Measurements from ENCODE around the gene SH3BP4. TPM values are rescaled to one million over a fixed set of nuclear protein-coding genes. Genes with fewer than 3 reads are reported as not detected.

SH3BP4 gene
- not detected for polyA plus RNA-seq (2012; ENCODE audit: low read depth, missing spikeins)

- FAIRE-seq (no peak), DNase-seq (ENCODE audit: insufficient read length, low spot score) (no peak)
- TF ChIP-seq TAF1 (IDR thresholded peaks at IDR 0.05; ENCODE audit: low read depth, low read length): no peak
- no peak for TF ChIP-seq POLR2A (IDR thresholded peaks at IDR 0.05; ENCODE audit: low read depth, low read length)
- no peak for TF ChIP-seq PAX5 (IDR thresholded peaks at IDR 0.05; ENCODE audit: insufficient read depth, low read length, severe bottlenecking)
- TF ChIP-seq POLR2AphosphoS5 (IDR thresholded peaks at IDR 0.05; ENCODE audit: low read depth, low read length): no peak
- no peak for TF ChIP-seq SPI1 (IDR thresholded peaks at IDR 0.05; ENCODE audit: low read depth, low read length)
- TF ChIP-seq POU2F2 (IDR thresholded peaks at IDR 0.05; ENCODE audit: low read depth, low read length): no peak
Measured at GRCh38 chr2:234951664-234952269, at the start of gene SH3BP4. SH3BP4 (plus strand) TSS chr2:234952017; CDS start chr2:235035003, 82,986 bp downstream.

DNA sequence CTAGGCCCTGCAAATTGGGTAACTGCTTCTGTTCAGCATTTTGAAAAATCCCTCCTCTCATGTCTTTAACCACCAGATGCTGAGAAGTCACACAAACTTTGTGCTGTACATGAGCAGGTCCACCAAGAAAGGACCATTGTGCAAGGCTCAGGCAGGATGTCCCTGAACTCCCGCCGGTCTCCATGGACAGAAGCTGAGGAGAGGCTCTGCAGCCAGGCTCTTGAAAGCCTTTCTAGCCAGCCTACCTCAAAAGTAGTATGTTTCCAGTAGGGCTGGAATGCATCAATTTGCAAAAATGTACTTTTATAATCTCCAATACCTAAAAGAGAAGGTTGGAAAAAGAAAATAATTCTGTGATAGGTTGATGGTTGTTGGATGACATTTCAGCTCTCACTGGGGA is 47.0 kb upstream of the SH3BP4 start:
- no peak for TF ChIP-seq TAF1 (IDR thresholded peaks at IDR 0.05; ENCODE audit: low read depth, low read length)
- FAIRE-seq (no peak), DNase-seq (ENCODE audit: insufficient read length, low spot score) (no peak)

- TF ChIP-seq PAX5 (IDR thresholded peaks at IDR 0.05; ENCODE audit: insufficient read depth, low read length, severe bottlenecking) (no peak), POU2F2 (IDR thresholded peaks at IDR 0.05; ENCODE audit: low read depth, low read length) (no peak), POLR2AphosphoS5 (IDR thresholded peaks at IDR 0.05; ENCODE audit: low read depth, low read length) (no peak), SPI1 (IDR thresholded peaks at IDR 0.05; ENCODE audit: low read depth, low read length) (no peak), POLR2A (IDR thresholded peaks at IDR 0.05; ENCODE audit: low read depth, low read length) (no peak), TAF1 (IDR thresholded peaks at IDR 0.05; ENCODE audit: low read depth, low read length) (no peak)
- no peak for DNase-seq (ENCODE audit: insufficient read length, low spot score)
- FAIRE-seq: no peak
Measured at GRCh38 chr2:234905547-234906265, 46.1 kb upstream of the SH3BP4 start.

DNA sequence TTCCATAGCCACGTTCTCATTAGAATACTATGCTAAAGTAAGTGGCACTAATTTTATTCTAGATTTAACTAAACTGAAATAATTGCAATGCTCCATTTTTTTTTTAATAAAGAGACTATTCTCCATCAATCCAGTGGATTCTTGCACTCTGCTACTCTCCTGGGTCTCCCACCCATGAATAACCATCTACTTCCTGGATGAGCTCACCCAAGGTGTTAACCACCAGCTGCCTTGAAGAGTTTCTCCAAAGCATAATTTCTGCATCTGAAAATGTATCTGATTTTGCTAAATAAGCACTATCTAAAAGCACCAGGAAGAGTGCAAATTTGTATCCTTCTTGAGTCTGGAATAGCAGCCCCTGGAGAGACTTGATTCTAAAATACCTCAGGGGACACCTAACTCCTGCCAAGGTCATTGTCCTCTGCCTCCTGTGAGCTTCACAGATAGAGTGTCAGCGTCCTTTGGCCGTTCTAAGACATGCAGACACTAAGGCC is 41.6 kb upstream of the SH3BP4 start:
- TF ChIP-seq POU2F2 (IDR thresholded peaks at IDR 0.05; ENCODE audit: low read depth, low read length) (no peak), POLR2AphosphoS5 (IDR thresholded peaks at IDR 0.05; ENCODE audit: low read depth, low read length) (no peak), SPI1 (IDR thresholded peaks at IDR 0.05; ENCODE audit: low read depth, low read length) (no peak), POLR2A (IDR thresholded peaks at IDR 0.05; ENCODE audit: low read depth, low read length) (no peak)
- DNase-seq (ENCODE audit: insufficient read length, low spot score): no peak
- no peak for FAIRE-seq

GRCh38 chr2:234911271-234911670 is 40.5 kb upstream of the SH3BP4 start:
- no peak for DNase-seq (ENCODE audit: insufficient read length, low spot score)
- TF ChIP-seq TAF1 (IDR thresholded peaks at IDR 0.05; ENCODE audit: low read depth, low read length) (no peak), POLR2AphosphoS5 (IDR thresholded peaks at IDR 0.05; ENCODE audit: low read depth, low read length) (no peak), PAX5 (IDR thresholded peaks at IDR 0.05; ENCODE audit: insufficient read depth, low read length, severe bottlenecking) (no peak), SPI1 (IDR thresholded peaks at IDR 0.05; ENCODE audit: low read depth, low read length) (no peak)
- no peak for FAIRE-seq

DNA sequence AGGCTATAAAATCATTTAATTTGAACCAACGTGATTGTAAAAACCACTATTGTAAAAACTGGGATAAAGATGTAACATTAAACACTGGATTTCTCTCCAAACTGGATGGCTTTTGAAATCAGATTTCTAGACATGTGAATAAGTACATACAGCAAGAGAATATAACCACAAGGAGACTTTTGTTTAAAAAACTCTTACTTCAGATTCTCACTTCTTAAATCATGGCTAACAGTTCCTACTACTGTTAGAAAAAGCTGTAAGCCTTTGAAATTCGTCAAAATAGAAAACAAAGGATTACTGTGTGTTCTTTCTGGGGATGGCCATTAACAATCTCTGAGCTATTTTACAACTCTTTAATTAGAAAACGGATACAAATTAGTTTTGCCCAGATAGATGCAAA is 39.4 kb upstream of the SH3BP4 start:
- FAIRE-seq (no peak), DNase-seq (ENCODE audit: insufficient read length, low spot score) (no peak)
- TF ChIP-seq POLR2AphosphoS5 (IDR thresholded peaks at IDR 0.05; ENCODE audit: low read depth, low read length) (no peak), PAX5 (IDR thresholded peaks at IDR 0.05; ENCODE audit: insufficient read depth, low read length, severe bottlenecking) (no peak), TAF1 (IDR thresholded peaks at IDR 0.05; ENCODE audit: low read depth, low read length) (no peak), SPI1 (IDR thresholded peaks at IDR 0.05; ENCODE audit: low read depth, low read length) (no peak), POLR2A (IDR thresholded peaks at IDR 0.05; ENCODE audit: low read depth, low read length) (no peak), POU2F2 (IDR thresholded peaks at IDR 0.05; ENCODE audit: low read depth, low read length) (no peak)

- DNase-seq (ENCODE audit: insufficient read length, low spot score) (no peak), FAIRE-seq (no peak)
- TF ChIP-seq TAF1 (IDR thresholded peaks at IDR 0.05; ENCODE audit: low read depth, low read length) (no peak), SPI1 (IDR thresholded peaks at IDR 0.05; ENCODE audit: low read depth, low read length) (no peak), POLR2AphosphoS5 (IDR thresholded peaks at IDR 0.05; ENCODE audit: low read depth, low read length) (no peak), POLR2A (IDR thresholded peaks at IDR 0.05; ENCODE audit: low read depth, low read length) (no peak), PAX5 (IDR thresholded peaks at IDR 0.05; ENCODE audit: insufficient read depth, low read length, severe bottlenecking) (no peak), POU2F2 (IDR thresholded peaks at IDR 0.05; ENCODE audit: low read depth, low read length) (no peak)
Measured at GRCh38 chr2:234913208-234913626, 38.6 kb upstream of the SH3BP4 start.

- no peak for FAIRE-seq
- no peak for TF ChIP-seq POLR2A (IDR thresholded peaks at IDR 0.05; ENCODE audit: low read depth, low read length)
- TF ChIP-seq POLR2AphosphoS5 (IDR thresholded peaks at IDR 0.05; ENCODE audit: low read depth, low read length): no peak
- TF ChIP-seq PAX5 (IDR thresholded peaks at IDR 0.05; ENCODE audit: insufficient read depth, low read length, severe bottlenecking): no peak
- no peak for TF ChIP-seq SPI1 (IDR thresholded peaks at IDR 0.05; ENCODE audit: low read depth, low read length)
- no peak for TF ChIP-seq TAF1 (IDR thresholded peaks at IDR 0.05; ENCODE audit: low read depth, low read length)
- TF ChIP-seq POU2F2 (IDR thresholded peaks at IDR 0.05; ENCODE audit: low read depth, low read length): no peak
- DNase-seq (ENCODE audit: insufficient read length, low spot score): no peak
Measured at GRCh38 chr2:234914371-234915154, 37.3 kb upstream of the SH3BP4 start.

- FAIRE-seq (no peak), DNase-seq (ENCODE audit: insufficient read length, low spot score) (no peak)
- TF ChIP-seq POU2F2 (IDR thresholded peaks at IDR 0.05; ENCODE audit: low read depth, low read length): no peak
- TF ChIP-seq POLR2A (IDR thresholded peaks at IDR 0.05; ENCODE audit: low read depth, low read length): no peak
- no peak for TF ChIP-seq PAX5 (IDR thresholded peaks at IDR 0.05; ENCODE audit: insufficient read depth, low read length, severe bottlenecking)
- no peak for TF ChIP-seq TAF1 (IDR thresholded peaks at IDR 0.05; ENCODE audit: low read depth, low read length)
- TF ChIP-seq POLR2AphosphoS5 (IDR thresholded peaks at IDR 0.05; ENCODE audit: low read depth, low read length): no peak
Measured at GRCh38 chr2:234916674-234917073, 35.1 kb upstream of the SH3BP4 start.
